Dermis blood vessel endothelial cell (primary cell): ENCODE results near the gene PLEKHG5. TPM values are rescaled to one million over a fixed set of nuclear protein-coding genes. Genes with fewer than 3 reads are reported as not detected.

Experiments used
- DNase-seq: peaks from one replicate; pipeline ENCODE4 v3.0.0; 2010
- total RNA-seq: library from RNA; depleted of rRNA; stranded (reverse); fragments of >200 nt; gene quantifications from 2 replicates; pipeline ENCODE4 v1.2.3, GENCODE V29; 2014

Gene PLEKHG5
- total RNA-seq, 1 donor from 2014 or later, result 50.9 TPM

DNA sequence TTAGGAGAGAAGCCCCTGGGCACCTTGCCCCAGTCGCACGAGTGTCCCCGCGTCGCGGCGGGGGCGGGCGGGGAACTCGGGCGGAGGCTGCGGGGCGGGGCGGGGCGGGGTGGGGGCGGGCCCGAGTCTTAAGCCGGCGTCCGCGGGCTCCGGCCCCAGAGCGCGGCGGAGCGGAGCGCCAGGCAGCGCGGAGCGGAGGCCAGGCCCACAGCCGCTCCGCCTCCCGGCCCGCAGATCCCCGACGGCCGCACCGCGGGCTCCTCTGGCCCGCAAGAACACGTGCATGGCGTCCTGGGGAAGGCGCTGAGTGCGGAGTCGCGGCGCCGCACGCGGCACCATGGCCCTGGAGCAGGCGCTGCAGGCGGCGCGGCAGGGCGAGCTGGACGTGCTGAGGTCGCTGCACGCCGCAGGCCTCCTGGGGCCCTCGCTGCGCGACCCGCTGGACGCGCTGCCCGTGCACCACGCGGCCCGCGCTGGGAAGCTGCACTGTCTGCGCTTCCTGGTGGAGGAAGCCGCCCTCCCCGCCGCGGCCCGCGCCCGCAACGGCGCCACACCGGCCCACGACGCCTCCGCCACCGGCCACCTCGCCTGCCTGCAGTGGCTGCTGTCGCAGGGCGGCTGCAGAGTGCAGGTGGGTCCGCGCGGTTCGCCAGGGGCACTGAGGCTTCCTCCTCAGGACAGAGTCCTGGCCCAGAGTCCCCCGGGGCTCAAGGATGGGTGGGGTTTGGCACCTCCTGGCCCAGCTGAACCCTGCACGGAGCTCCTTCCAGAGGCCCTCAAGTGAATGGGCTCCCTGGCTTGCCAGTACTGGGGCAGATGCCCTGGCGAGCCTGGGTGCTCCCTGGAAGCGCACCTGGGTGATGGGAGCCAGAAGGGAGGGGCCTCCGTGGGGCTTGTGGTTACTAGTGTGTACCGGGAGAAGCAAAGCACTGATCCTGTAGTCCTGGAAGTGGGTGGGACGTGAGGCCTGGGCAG lies 66.6 kb downstream of the PLEKHG5 start, which contains the start of gene ESPN:
Gene ESPN (plus strand): TSS at position 158 of the 975 bp plus-strand sequence. CDS start 180 bp downstream, at position 338.
- DNase-seq, result no peak

DNA sequence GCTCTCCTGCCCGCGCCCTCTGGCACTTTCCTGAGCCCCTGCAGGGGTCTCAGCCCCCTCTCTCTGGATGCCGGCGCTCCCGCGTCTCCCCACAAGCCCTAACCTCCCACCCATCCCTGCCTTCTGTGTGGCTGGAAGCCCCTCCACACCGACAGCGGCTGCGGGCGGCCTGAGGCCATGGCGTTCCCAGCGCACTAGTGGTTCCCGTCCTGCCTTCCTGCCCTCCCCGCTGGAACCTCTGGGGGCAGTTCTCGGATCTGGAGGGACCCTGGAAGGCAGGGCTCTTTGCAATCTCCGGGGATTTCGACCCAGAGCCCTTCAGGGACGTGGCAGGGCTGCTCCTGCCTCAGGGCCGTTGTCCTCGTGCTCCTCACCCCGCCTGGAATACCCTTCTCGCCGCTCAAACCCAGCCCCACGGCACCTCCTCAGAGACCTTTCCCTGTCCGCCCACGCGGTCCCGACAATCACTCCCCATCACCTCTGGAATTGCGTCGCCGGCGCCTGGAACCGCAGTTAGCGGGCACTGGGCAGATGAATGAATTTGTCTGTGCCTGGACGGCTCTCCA lies 67.4 kb downstream of the PLEKHG5 start:
- DNase-seq, result no peak

DNA sequence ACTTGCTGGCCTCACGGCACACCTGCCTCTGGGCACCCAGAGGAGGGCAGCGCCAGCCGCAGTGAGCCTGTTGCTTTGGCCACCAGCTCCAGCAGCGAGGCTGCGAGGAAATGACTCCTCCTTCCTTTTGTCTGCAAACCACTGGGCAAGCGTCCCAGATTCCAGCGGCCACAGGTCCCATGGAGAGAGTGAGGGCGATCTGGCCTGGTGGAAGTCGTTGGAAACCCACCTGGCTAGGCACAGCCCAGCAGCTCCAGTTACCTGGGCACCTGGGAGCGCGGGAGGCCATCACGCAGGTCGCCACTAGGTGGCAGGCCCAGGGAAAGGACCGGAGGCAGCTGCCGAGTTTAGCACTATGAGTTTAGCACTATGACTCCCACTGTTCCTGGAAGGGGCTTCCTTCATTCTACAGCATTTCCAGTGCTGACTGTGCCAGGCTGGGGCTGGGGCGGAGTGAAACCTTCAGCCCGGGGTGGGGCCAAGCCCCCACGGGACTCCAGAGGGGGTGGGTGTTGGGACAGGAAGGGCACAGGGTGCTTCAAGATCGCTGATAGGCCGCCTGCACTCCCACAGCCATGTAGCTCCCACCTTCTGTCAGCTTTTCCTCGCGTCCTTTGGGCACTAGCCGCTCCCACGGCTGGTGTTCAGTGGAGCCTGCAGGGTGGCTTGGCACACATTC lies 68.0 kb downstream of the PLEKHG5 start:
- DNase-seq, result peak; percentile 77

DNA sequence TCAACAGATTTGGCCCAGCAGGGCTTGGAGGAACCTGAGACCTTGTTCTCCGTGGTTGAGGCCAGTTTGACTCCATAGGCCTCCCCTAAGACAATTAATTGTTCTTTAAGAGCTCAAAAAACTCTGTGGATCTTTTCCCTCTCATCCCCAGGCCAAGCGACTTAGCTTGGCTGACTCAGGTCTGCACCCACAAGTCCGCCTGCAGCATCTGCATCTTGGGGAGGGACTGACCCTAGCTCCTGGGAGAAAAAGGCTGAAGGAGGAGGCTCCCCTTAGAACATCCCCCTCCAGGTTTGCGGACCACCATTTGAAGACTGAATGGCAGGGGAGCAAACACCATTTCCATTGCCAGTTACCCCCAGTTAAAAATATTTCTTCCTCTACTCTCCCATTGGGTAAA lies 70.2 kb downstream of the PLEKHG5 start:
- no peak for DNase-seq

GRCh38 chr1:6420454-6421042 lies 70.9 kb downstream of the PLEKHG5 start:
- DNase-seq, result no peak

DNA sequence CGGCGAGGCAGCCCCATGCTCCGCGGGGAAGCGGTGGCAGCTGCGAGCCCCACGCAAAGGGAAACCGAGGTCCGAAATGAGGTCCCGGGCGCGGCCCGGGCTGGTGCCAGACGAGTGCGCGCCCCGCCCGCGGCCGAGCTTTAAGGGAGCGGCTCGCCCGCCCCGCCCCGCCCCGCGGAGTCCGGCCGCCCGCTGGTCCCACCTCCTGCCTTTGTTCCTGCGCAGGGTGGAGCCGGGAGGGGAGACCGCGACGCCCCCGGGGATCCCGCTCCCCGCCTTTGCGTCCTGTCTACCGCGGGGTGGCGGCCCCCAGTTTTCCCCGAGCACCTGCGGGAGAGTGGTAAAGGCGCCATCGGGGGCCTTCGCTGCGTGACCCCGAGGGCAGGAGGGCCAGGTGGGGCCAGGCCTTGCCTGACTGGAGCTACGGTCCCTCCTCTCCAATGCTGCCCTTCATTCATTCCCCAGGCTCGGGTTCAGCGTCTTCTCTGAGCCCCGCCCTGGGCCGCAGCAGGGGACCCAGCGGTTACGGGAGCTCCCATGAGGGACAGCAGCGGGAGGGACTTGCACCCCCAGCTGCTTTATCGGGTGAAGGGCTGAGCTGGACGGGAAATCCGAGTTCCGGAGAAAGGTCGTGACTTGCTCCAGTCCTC lies 71.5 kb downstream of the PLEKHG5 start, which contains the start of gene HES2:
Gene HES2 (minus strand): TSS at position 116 of the 650 bp plus-strand sequence. CDS start 99 bp downstream, at position 17.
- DNase-seq, result peak; percentile 44

GRCh38 chr1:6419397-6419803 lies 72.1 kb downstream of the PLEKHG5 start:
- DNase-seq, result peak; percentile 38

DNA sequence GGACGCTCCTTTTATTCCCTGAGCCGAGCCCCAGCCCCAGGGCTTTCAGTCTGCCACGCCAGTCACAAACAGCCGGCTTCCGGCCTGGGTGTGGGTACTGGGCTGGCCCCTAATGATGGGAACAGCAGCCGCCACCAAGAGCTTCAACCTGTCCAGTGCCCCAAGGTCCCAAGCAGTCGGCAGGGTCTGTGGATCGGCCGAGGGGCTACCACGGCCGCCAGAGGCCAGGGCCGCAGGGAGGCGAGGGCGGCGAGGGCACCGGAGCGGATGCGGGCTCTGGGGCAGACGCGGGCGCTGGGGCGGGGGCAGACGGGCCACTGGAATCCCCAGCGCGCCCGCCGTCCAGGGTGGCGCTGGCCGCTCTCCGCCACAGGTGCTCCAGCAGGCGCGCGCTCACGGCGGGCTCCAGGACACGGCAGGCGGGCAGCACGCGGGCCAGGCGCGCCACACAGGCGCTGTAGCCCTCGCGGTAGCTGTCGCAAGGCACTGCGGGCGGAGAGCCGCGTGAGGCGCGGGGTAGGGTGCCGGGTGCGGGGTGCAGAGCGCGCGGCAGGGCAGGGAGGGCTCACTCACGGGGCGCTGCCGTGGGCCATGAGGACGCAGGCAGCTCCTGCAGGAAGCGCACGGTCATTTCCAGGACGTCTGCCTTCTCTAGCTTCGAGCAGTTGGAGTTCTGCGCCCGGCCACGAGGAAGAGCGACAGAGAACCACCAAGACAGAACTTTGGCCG lies 72.6 kb downstream of the PLEKHG5 start:
- peak; percentile 45 for DNase-seq

DNA sequence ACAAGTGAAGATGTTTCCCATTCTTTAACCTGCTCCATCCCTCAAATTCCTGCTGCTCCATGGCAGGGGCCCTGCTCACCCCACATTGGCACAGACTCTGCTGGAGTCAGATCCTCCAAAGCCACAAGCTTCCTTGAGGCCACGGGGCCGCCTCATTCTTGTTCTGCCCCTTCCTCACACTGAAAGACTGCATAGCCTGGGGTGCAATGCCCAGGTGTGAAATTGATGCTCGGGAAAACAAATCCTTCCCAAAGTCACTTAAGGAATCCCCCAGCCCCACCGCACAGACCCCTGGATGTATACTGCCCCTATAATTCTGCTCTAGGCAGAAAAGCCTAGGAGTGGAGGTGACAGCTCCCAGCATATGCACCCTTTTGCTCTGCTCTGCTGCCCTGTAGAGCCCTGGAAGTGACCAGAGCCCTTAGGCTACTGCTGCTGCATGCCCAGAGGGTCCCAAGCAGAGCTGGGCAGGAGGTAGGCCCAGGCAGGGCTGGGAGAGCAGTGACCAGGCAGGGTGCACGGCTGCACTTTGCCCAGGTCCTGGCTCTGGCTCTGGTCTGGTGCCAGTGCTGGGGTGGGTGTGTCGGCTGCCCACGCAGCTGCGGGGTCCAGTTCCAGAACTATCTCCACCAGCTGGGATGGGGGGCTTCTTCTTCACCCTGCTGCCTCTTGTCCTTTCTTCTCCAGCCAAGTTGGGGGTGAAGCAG lies 73.4 kb downstream of the PLEKHG5 start:
- DNase-seq, result no peak

Other genes with a start within 250 kb of the PLEKHG5 start
- not detected in 2 replicates for gene HES3, start 247.5 kb downstream of the PLEKHG5 start, total RNA-seq
- 2.2 and 2.8 TPM in 2 replicates for gene GPR153, start 230.6 kb downstream of the PLEKHG5 start, total RNA-seq
- 17.5 and 33.7 TPM in 2 replicates for gene ACOT7, start 97.9 kb downstream of the PLEKHG5 start, total RNA-seq
- gene HES2, start 71.7 kb downstream of the PLEKHG5 start, total RNA-seq, result 9.9 and 14.1 TPM in 2 replicates
- 0.60 and 0.68 TPM in 2 replicates for gene ESPN, start 66.9 kb downstream of the PLEKHG5 start, total RNA-seq
- 8.0 and 17.4 TPM in 2 replicates for gene TNFRSF25, start 25.5 kb downstream of the PLEKHG5 start, total RNA-seq
- gene NOL9, start 62.8 kb upstream of the PLEKHG5 start, total RNA-seq, result 27.1 and 30.6 TPM in 2 replicates
- under 0.01 TPM in 1 of 2 replicates, not detected in the other for gene TAS1R1, start 63.6 kb upstream of the PLEKHG5 start, total RNA-seq
- gene ZBTB48, start 88.3 kb upstream of the PLEKHG5 start, total RNA-seq, result 12.0 and 22.5 TPM in 2 replicates
- gene KLHL21, start 111.2 kb upstream of the PLEKHG5 start, total RNA-seq, result 25.9 and 31.7 TPM in 2 replicates
- gene PHF13, start 122.1 kb upstream of the PLEKHG5 start, total RNA-seq, result 10.2 and 16.7 TPM in 2 replicates
- 19.9 and 23.5 TPM in 2 replicates for gene THAP3, start 133.2 kb upstream of the PLEKHG5 start, total RNA-seq
- 38.6 and 52.1 TPM in 2 replicates for gene DNAJC11, start 210.1 kb upstream of the PLEKHG5 start, total RNA-seq